KMS-11 (cell line): ENCODE results near the gene SLC16A7.

Experiments
- H2AFZ ChIP-seq: fragments of 200-600 bp; sonication (generic); 2 replicates; pipeline ENCODE4 v1.6.1; 2016; ENCODE audit warnings: antibody characterized with exemption, mixed run types, low read depth
- H3K27ac ChIP-seq: fragments of 200-600 bp; sonication (generic); 2 replicates; pipeline ENCODE4 v1.6.1; 2016; ENCODE audit warnings: mild to moderate bottlenecking, mixed run types
- H3K27me3 ChIP-seq: fragments of 200-600 bp; sonication (generic); 2 replicates; pipeline ENCODE4 v1.6.1; 2017; ENCODE audit warnings: mild to moderate bottlenecking, low read depth, mixed run types, moderate library complexity; ENCODE audit not compliant: insufficient read depth
- H3K36me3 ChIP-seq: fragments of 200-600 bp; sonication (generic); 2 replicates; pipeline ENCODE4 v1.6.1; 2017; ENCODE audit warnings: mild to moderate bottlenecking, mixed run types; ENCODE audit not compliant: insufficient read depth
- H3K4me1 ChIP-seq: fragments of 200-600 bp; sonication (generic); 2 replicates; pipeline ENCODE4 v1.6.1; 2016; ENCODE audit warnings: mild to moderate bottlenecking, low read depth, mixed run types; ENCODE audit not compliant: poor library complexity, severe bottlenecking
- H3K4me2 ChIP-seq: fragments of 200-600 bp; sonication (generic); 2 replicates; pipeline ENCODE4 v1.7.0; 2016; ENCODE audit warnings: mild to moderate bottlenecking, mixed run types
- H3K4me3 ChIP-seq: fragments of 200-600 bp; sonication (generic); IDR thresholded peaks from 2 replicates; pipeline ENCODE4 v1.6.1; 2017; ENCODE audit warnings: low read depth, low read length, mixed read lengths; ENCODE audit not compliant: insufficient read depth
- H3K79me2 ChIP-seq: fragments of 200-600 bp; sonication (generic); 2 replicates; pipeline ENCODE4 v1.6.1; 2016; ENCODE audit warnings: low read depth, mixed run types; ENCODE audit not compliant: insufficient read depth
- H3K9ac ChIP-seq: fragments of 200-600 bp; sonication (generic); 2 replicates; pipeline ENCODE4 v1.6.1; 2016; ENCODE audit warnings: mild to moderate bottlenecking, mixed run types
- H4K20me1 ChIP-seq: fragments of 200-600 bp; sonication (generic); 2 replicates; pipeline ENCODE4 v1.6.1; 2016; ENCODE audit warnings: mild to moderate bottlenecking, mixed run types; ENCODE audit not compliant: insufficient read depth
- TF ChIP-seq, protein P1 (sequence below): fragments of 200-600 bp; sonication (generic); conservative IDR thresholded peaks from 2 replicates; pipeline ENCODE4 v1.6.1; 2017; ENCODE audit warnings: low read depth, mild to moderate bottlenecking, antibody characterized with exemption, low read length, moderate library complexity, mixed read lengths

The SLC16A7 gene

DNA sequence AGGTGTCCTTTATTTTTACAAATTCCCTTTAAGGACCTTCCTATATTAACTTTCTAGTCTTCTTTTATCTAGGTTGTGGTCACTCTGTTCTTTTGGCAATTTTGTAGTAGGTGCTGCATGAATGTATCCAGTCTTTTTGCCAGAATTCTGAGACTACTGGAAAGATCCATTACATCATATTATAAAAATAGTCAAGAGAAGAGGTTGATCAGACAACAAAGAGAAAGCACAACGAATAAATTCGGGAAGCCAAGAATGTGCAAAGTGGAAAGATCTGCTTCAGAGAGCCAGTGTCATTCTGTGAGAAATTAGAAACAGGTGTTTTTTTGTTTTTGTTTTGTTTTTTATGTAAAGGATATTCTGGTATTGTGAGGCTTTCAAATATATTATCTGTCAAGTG, 15.8 kb upstream of the SLC16A7 start:
- H3K27ac ChIP-seq: no peak overlapping the region
- no peaks in the 10 kb centered on the region for H3K36me3 ChIP-seq
- no peak overlapping the region for H3K9ac ChIP-seq
- H3K4me2 ChIP-seq: no peak overlapping the region
- H3K4me3 ChIP-seq: no peak overlapping the region
- no peaks in the 10 kb centered on the region for H4K20me1 ChIP-seq
- H3K27me3 ChIP-seq: no peaks in the 10 kb centered on the region
- TF ChIP-seq, protein P1, sequence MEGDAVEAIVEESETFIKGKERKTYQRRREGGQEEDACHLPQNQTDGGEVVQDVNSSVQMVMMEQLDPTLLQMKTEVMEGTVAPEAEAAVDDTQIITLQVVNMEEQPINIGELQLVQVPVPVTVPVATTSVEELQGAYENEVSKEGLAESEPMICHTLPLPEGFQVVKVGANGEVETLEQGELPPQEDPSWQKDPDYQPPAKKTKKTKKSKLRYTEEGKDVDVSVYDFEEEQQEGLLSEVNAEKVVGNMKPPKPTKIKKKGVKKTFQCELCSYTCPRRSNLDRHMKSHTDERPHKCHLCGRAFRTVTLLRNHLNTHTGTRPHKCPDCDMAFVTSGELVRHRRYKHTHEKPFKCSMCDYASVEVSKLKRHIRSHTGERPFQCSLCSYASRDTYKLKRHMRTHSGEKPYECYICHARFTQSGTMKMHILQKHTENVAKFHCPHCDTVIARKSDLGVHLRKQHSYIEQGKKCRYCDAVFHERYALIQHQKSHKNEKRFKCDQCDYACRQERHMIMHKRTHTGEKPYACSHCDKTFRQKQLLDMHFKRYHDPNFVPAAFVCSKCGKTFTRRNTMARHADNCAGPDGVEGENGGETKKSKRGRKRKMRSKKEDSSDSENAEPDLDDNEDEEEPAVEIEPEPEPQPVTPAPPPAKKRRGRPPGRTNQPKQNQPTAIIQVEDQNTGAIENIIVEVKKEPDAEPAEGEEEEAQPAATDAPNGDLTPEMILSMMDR: no peak
- no peak overlapping the region for H2AFZ ChIP-seq
- peaks cover 14% of the 10 kb centered on the region for H3K4me1 ChIP-seq
- H3K79me2 ChIP-seq: no peaks in the 10 kb centered on the region

DNA sequence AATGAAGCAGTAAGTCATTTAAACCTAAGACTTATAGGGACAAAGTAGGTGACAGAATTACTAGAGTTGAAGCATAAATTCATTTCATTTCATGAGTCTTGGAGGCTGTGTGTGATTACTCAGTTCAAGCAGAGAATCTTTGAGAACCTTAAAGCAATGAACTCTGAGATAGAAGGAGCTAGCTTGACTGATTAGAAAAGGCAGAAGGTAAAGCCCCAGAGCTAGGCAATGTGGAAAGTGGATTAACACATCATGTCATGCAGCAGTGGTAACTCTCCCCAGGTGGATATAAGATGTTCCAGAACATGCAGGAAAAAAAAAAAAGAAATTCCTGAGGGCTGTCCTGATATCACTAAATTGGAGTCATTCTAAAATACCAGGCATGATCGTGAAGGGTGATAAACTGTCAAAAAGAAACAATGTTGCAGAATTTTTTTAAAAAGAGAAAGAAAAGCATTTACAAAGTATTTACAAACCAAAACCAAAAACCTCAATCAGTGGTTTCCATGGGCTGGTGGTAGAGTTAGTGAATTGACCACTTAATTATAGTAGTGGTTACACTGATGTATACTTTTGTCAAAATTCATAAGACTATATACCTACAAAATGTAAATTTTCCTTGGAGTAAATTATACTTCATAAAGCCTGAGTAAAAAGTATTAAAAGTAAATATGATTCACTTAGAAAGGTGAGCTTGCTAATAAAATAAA, 12.7 kb upstream of the SLC16A7 start:
- Histone ChIP-seq H3K27ac (no peak overlapping the region), H3K27me3 (no peaks in the 10 kb centered on the region), H3K4me2 (no peak overlapping the region; the same call in 1 of the 2 replicates), H3K9ac (no peak overlapping the region), H4K20me1 (no peaks in the 10 kb centered on the region), H3K36me3 (no peaks in the 10 kb centered on the region), H2AFZ (no peak overlapping the region), H3K4me1 (peaks cover 14% of the 10 kb centered on the region), H3K4me3 (no peak overlapping the region), H3K79me2 (no peaks in the 10 kb centered on the region)
- TF ChIP-seq, protein P1: no peak

DNA sequence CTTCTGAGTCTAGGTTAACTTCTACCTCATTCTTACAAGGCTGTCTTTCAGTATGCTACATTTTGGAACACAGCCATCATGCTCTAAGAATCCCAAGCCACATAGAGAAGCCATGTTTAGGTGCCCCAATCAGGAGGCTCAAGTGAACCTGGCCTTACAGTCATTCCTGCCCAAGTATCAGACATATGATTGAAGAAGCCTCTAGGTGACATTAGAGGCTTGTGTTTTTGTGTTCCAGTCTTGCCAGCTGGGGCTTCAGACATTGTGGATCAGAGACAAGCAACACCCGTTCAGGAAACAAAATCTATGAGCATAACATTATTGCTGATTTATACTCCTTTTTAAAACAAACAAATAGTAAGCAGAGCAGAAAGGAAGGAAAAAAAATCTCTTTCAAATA, 8.1 kb upstream of the SLC16A7 start:
- no peaks in the 10 kb centered on the region for H3K27me3 ChIP-seq
- no peak overlapping the region for H2AFZ ChIP-seq
- H4K20me1 ChIP-seq: no peaks in the 10 kb centered on the region
- TF ChIP-seq, protein P1: no peak
- no peak overlapping the region for H3K27ac ChIP-seq
- peaks cover 8% of the 10 kb centered on the region for H3K4me1 ChIP-seq
- H3K36me3 ChIP-seq: no peaks in the 10 kb centered on the region
- H3K79me2 ChIP-seq: no peaks in the 10 kb centered on the region
- no peak overlapping the region for H3K4me3 ChIP-seq
- no peak overlapping the region for H3K9ac ChIP-seq
- H3K4me2 ChIP-seq: no peak overlapping the region

DNA sequence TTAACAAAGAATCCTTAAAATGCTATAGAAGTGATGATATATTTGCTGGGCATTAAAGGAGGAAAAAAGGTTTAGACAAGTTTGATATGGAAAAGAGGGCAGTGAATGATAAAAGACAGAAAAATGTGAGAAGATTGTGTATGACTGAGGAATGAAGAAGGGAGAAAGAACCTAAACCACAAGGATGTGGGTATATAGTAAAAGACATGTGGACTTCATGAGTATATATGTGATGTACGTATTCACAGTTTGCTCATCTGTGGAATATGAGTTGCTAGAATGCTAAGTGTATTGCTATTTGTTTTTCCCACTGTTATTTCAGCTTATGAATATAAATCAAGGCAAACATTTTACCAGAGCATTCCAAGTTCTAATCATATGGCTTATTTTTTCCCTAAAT, 2.1 kb upstream of the SLC16A7 start:
- no peaks in the 10 kb centered on the region for H3K36me3 ChIP-seq
- TF ChIP-seq, protein P1: no peak
- no peaks in the 10 kb centered on the region for H3K27me3 ChIP-seq

More for the DNA sequence above, 2.1 kb upstream of the SLC16A7 start:
- H3K4me2 ChIP-seq: no peak overlapping the region
- no peak overlapping the region for H3K9ac ChIP-seq
- no peak overlapping the region for H3K4me3 ChIP-seq
- no peak overlapping the region for H3K27ac ChIP-seq
- H4K20me1 ChIP-seq: no peaks in the 10 kb centered on the region
- no peaks in the 10 kb centered on the region for H3K79me2 ChIP-seq
- H2AFZ ChIP-seq: no peak overlapping the region
- H3K4me1 ChIP-seq: peaks cover 21% of the 10 kb centered on the region
